ENCODE results near the gene STK4. TPM values are rescaled to one million over a fixed set of nuclear protein-coding genes. Genes with fewer than 3 reads are reported as not detected.

Gene STK4
- total and polyA plus RNA-seq, 2 of the 8 experiments (the other 6 are each of a cell fraction or from before 2014, with no cell fraction given) = 12.0 to 34.3 TPM

DNA sequence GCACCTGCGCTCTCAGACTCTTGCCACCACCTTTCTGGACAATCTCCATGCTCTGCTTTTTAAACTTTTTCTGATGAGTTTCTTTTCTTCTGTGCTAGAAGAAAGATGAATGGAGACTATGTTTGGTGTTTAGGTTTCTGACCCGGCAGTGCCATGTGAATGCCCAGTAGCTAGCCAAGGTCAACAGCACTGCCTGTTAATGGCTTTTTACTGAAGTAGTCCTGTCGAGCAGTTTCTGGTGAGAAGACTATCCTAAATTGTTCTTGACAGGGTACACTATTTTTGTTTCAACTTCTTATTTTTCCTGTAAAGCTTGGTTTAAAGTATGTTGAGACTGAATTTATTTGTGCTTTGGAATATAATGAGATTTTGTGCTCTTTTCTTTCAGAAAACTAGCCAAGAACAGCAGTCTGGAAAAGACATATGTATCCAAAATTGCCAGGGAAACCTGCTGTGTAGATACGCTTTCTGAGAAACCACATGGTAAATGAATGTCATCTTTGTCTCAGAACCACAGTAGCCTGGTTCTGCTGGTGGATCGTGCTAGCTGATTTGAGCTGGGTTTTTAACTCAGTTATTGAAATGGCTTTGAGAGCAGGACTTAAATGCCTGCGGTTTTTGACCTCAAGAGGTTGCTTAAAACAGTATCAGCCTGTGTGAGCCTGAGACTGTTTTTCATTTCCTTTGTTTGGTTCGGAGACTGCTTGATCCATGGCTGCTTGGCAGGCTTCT, 86.6 kb downstream of the STK4 start:
- Histone ChIP-seq H3K4me3 (ENCODE audit: extremely low read depth in 1 of 4, insufficient read depth in 2 of 4, low read depth in 3 of 4, low read length in 4 of 4) (no peak overlapping the region), H2BK5ac (ENCODE audit: low read depth, low read length) (no peak overlapping the region), H2AK5ac (ENCODE audit: low read depth, low read length) (no peak overlapping the region), H4K91ac (replicated peaks; ENCODE audit: insufficient read length, low read length) (no peak overlapping the region), H3K23ac (ENCODE audit: insufficient read length) (no peak overlapping the region), H3K4me1 (replicated peaks in 1 of 4; ENCODE audit: control insufficient read depth in 3 of 4, insufficient read depth in 4 of 4, low read length in 3 of 4) (no peaks in the 10 kb centered on the region; a peak in 1 of 7 replicates), H3K36me3 (ENCODE audit: control insufficient read depth in 2 of 4, insufficient read depth in 4 of 4, low read length in 3 of 4) (no peaks in the 10 kb centered on the region), H3K9ac (replicated peaks in 1 of 4; ENCODE audit: extremely low read depth in 1 of 4, low read depth in 3 of 4, low read length in 3 of 4) (no peak overlapping the region), H4K20me1 (replicated peaks in 1 of 2; ENCODE audit: control insufficient read depth in 1 of 2, insufficient read depth in 2 of 2, low read length in 2 of 2) (no peaks in the 10 kb centered on the region), H3K79me1 (ENCODE audit: low read depth, low read length) (no peaks in the 10 kb centered on the region), H3K4ac (replicated peaks; ENCODE audit: insufficient read length, low read depth, low read length) (no peak overlapping the region), H4K5ac (ENCODE audit: insufficient read length, low read depth, low read length) (no peak overlapping the region), H3K27ac (ENCODE audit: low read depth, low read length) (no peak overlapping the region), H3K27me3 (replicated peaks in 1 of 4; ENCODE audit: control insufficient read depth in 3 of 4, extremely low read depth in 1 of 4, insufficient read depth in 3 of 4, low read length in 3 of 4) (no peaks in the 10 kb centered on the region), H3K9me3 (ENCODE audit: insufficient read depth in 2 of 2, low read depth in 1 of 2, low read length in 1 of 2) (no peaks in the 10 kb centered on the region), H3K14ac (ENCODE audit: insufficient read length) (no peak overlapping the region), H2BK12ac (ENCODE audit: low read depth, low read length) (no peak overlapping the region), H3K79me2 (ENCODE audit: control insufficient read depth in 1 of 2, insufficient read depth in 2 of 2, low read length in 2 of 2) (no peaks in the 10 kb centered on the region), H2AFZ (ENCODE audit: low read length) (no peak overlapping the region), H3K56ac (replicated peaks; ENCODE audit: insufficient read length, low read depth, low read length) (no peak overlapping the region), H2BK15ac (ENCODE audit: low read length) (no peak overlapping the region), H3K23me2 (ENCODE audit: low read depth, low read length) (no peaks in the 10 kb centered on the region), H3K18ac (ENCODE audit: extremely low read depth, low read length) (no peak overlapping the region), H2BK120ac (replicated peaks; ENCODE audit: low read depth, low read length) (no peak overlapping the region), H3K4me2 (ENCODE audit: insufficient read depth in 1 of 2, low read depth in 2 of 2, low read length in 2 of 2) (no peak overlapping the region), H4K8ac (ENCODE audit: extremely low read depth, insufficient read depth, low read length) (no peak overlapping the region), H2BK20ac (ENCODE audit: low read length) (no peak overlapping the region)
- DNase-seq (ENCODE audit: low read depth in 1 of 2, low spot score in 2 of 2) (no peak), FAIRE-seq (no peak)
- ChIA-PET POLR2A (ENCODE audit: partially characterized antibody) (no interaction called here), CTCF (ENCODE audit: partially characterized antibody) (interaction anchor here (0.8 to 15.3 kb wide), 7 partner anchors 10 to 238 kb away, joined by 3 to 233 read pairs (median 3); partner anchors contain the start of gene KCNS1)
- 82% methylated on average over 7 of the region's 7 CpGs; no CpG with 5 or more reads in 1 of the 2 experiments for WGBS, 2 experiments (ENCODE audit: extremely low coverage in 1 of 2, insufficient coverage in 1 of 2, insufficient read length in 1 of 2, insufficient replicate concordance in 2 of 2, low coverage in 1 of 2, low lambda C conversion rate in 2 of 2, missing lambda C conversion rate in 1 of 2)
- TF ChIP-seq CEBPB (IDR thresholded peaks at IDR 0.05; ENCODE audit: low read depth, low read length) = no peak
- no peak for TF ChIP-seq BCL11A (IDR thresholded peaks at IDR 0.05; ENCODE audit: low read depth in 2 of 2, low read length in 2 of 2)
- no peak for TF ChIP-seq BACH1 (IDR thresholded peaks at IDR 0.05; ENCODE audit: low read length)
- no peak for TF ChIP-seq SIX5 (IDR thresholded peaks at IDR 0.05; ENCODE audit: low read depth, low read length)
- no peak for TF ChIP-seq SP4 (IDR thresholded peaks at IDR 0.05; ENCODE audit: low read length)
- TF ChIP-seq EZH2 (IDR thresholded peaks at IDR 0.05; ENCODE audit: low read depth, low read length, severe bottlenecking) = no peak
- TF ChIP-seq CTBP2 (IDR thresholded peaks at IDR 0.05; ENCODE audit: borderline replicate concordance, insufficient read depth, insufficient read length, low read length) = no peak
- TF ChIP-seq CHD1 (IDR thresholded peaks at IDR 0.05; ENCODE audit: low read depth, low read length) = no peak
- no peak for TF ChIP-seq GTF2F1 (IDR thresholded peaks at IDR 0.05; ENCODE audit: borderline replicate concordance, low read depth, low read length)
- TF ChIP-seq RAD21 (IDR thresholded peaks at IDR 0.05 in 1 of 2, conservative IDR thresholded peaks at IDR 0.05 in 1 of 2; ENCODE audit: low read depth in 2 of 2, low read length in 2 of 2) = no peak
- TF ChIP-seq SP1 (IDR thresholded peaks at IDR 0.05; ENCODE audit: low read depth, low read length) = no peak
- TF ChIP-seq POU5F1 (IDR thresholded peaks at IDR 0.05; ENCODE audit: low read depth, low read length) = no peak
- TF ChIP-seq TBP (IDR thresholded peaks at IDR 0.05; ENCODE audit: low read depth, low read length) = no peak
- no peak for TF ChIP-seq FOSL1 (IDR thresholded peaks at IDR 0.05; ENCODE audit: insufficient read depth, low read depth, low read length)

Data from H1 (cell line).